H7 (cell line): ENCODE data around the gene SLC2A4RG. TPM values are rescaled to one million over a fixed set of nuclear protein-coding genes. Genes with fewer than 3 reads are reported as not detected.
"Not testable (repeated sequence)": the region's sequence is repeated elsewhere in the genome, so short reads cannot be mapped to it uniquely, and the experiment has no call there.

Experiments used
- DNase-seq: peaks from one replicate; pipeline ENCODE4 v3.0.0; 2012
- H3K27me3 ChIP-seq: 2 replicates; pipeline ENCODE4 v1.6.0; 2011; ENCODE audit warnings: mild to moderate bottlenecking, low read length; ENCODE audit not compliant: control insufficient read depth, insufficient read depth
- H3K36me3 ChIP-seq: replicated peaks from 2 replicates; pipeline ENCODE4 v1.5.1; 2011; ENCODE audit warnings: low read length; ENCODE audit not compliant: control insufficient read depth, insufficient read depth
- H3K4me3 ChIP-seq: 2 replicates; pipeline ENCODE4 v1.5.1; 2011; ENCODE audit warnings: low read depth, mild to moderate bottlenecking, control low read depth, low read length, moderate library complexity; ENCODE audit not compliant: insufficient read depth
- total RNA-seq: library from RNA; depleted of rRNA; stranded (reverse); fragments of >200 nt; shearing (Covaris generic); gene quantifications from 2 replicates; pipeline ENCODE4 v1.2.3, GENCODE V29; 2014

SLC2A4RG gene
- total RNA-seq, 1 experiment from 2014 or later: 62.2 TPM

DNA sequence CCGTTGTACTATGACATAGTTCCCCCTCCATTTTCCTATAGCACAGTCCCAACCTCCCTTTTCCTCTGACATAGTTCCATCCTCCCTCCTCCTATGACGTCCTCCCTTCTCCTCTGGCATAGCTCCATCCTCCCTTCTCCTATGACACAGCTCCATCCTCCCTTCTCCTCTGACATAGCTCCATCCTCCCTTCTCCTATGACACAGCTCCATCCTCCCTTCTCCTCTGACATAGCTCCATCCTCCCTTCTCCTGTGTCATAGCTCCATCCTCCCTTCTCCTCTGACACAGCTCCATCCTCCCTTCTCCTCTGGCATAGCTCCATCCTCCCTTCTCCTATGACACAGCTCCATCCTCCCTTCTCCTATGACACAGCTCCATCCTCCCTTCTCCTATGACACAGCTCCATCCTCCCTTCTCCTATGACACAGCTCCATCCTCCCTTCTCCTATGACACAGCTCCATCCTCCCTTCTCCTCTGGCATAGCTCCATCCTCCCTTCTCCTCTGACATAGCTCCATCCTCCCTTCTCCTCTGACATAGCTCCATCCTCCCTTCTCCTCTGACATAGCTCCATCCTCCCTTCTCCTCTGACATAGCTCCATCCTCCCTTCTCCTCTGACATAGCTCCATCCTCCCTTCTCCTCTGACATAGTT lies 16.5 kb upstream of the SLC2A4RG start:
- not testable (repeated sequence) for H3K4me3 ChIP-seq, H3K36me3 ChIP-seq, DNase-seq, H3K27me3 ChIP-seq

DNA sequence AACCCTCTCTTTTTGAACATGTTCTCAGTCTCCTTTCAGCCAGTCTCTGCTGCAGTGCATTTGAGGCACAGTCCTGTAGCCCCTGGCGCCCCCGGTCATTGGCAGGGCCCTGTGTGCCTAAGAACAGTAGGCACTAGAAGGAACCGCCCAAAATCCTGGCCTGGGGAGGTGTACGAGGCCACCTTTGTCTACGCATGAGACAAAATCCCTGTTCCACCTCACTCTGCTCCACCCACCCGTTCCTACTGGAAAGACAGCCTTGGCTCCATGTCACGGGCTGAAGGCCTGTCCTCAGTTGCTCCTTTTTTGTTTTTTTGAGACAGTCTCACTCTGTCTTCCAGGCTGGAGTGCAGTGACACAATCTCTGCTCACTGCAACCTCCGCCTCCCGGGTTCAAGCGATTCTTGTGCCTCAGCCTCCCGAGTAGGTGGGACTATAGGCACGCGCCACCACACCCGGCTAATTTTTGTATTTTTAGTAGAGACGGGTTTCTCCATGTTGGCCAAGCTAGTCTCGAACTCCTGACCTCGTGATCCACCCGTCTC lies 9.3 kb upstream of the SLC2A4RG start:
- not testable (repeated sequence) for H3K36me3 ChIP-seq, H3K27me3 ChIP-seq, DNase-seq, H3K4me3 ChIP-seq

DNA sequence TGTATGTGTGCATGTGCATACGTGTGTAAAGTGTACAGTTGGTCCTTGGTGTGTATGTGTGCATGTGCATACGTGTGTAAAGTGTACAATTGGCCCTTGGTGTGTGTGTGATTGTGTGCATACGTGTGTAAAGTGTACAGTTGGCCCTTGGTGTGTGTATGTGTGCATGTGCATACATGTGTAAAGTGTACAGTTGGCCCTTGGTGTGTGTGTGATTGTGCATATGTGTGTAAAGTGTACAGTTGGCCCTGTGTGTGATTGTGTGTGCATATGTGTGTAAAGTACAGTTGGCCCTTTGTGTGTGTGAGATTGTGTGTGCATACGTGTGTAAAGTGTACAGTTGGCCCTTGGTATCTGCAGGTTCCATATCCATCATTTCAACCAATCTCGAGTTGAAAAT lies 8.2 kb upstream of the SLC2A4RG start:
- H3K27me3 ChIP-seq: no peaks in the 10 kb centered on the region
- H3K4me3 ChIP-seq: no peak overlapping the region
- peaks cover 4% of the 10 kb centered on the region for H3K36me3 ChIP-seq
- DNase-seq: no peak

DNA sequence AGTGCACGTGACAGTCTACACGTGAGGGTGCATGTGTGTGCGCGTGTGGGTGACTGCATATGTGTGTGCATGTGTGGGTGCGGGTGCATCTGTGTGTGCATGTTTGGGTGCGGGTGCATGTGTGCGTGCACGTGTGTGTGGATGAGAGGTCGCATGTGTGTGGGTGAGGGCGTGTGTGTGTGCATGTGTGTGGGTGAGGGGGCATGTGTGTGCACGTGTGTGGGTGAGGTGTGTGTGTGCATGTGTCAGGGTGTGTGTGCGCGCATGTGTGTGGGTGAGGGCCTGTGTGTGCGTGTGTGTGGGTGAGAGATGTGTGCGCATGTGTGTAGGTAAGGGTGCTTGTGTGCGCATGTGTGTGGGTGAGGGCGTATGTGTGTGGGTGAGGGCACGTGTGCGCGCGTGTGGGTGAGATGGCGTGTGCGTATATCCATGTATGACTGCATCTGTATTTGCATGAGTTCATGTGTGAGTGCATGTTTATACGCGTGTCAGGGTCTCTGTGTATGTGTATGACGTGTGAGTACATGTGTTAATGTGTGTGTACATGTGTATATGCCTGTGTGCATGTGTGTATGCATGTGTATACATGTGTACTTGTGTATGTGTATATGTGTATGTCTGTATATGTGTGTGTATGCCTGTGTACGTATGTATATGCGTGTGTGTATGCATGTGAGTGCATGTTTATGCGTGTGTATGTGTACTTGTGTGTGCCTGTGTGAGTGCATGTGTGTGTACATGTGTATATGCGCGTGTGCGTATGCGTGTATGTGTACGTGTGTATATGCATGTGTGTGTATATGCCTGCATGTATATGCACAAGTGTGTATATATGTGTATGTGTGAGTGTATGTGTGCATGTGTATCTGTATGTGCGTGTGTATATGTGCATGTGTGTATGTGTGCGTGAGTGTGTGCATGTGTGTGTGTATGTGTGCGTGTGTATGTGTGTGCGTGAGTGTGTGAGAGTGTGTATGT lies 7.2 kb upstream of the SLC2A4RG start:
- Histone ChIP-seq H3K36me3 (peaks cover 4% of the 10 kb centered on the region), H3K27me3 (no peaks in the 10 kb centered on the region), H3K4me3 (no peak overlapping the region)
- no peak for DNase-seq

DNA sequence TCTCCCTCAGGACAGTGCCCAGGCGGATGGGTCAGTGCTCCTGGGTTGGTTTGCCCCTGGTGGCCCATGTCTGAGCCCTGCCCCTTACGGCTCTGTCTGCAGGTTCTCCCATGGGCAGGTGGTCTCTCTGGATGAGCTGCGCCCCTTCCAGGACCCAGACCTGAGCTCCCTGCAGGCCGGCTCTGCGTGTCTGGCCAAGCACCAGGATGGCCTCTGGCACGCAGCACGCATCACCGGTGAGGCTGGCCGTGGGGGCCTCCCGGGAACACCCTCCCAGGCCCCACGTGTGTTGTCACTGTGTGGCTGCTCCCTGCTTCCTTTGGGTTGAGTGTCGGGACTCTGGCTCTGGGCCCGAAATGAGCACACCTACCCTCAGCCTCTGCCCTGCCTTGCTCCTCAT lies 6.5 kb upstream of the SLC2A4RG start:
- no peak overlapping the region for H3K4me3 ChIP-seq
- peak; percentile 42 for DNase-seq
- peaks cover 4% of the 10 kb centered on the region for H3K36me3 ChIP-seq
- H3K27me3 ChIP-seq: no peaks in the 10 kb centered on the region

DNA sequence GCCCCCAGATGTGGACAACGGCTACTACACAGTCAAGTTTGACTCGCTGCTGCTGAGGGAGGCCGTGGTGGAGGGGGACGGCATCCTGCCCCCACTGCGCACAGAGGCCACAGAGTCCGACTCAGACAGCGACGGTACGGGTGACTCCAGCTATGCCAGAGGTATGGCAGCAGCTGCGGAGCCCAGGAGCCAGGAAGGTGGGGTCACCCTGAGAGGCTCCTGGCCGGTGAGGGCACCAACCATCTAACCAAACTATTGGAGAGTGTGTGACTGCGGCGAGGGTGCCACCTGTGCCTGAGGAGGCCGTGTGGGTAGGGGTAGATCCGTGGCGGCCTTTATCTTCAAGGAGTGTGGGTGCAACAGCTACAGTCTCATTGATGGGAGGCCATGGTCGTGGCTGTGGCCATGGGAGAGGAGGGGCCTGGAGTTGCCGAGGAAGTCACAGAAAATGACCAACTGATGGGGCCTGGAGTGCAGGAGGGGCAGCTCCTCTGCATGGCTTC lies 5.9 kb upstream of the SLC2A4RG start:
- Histone ChIP-seq H3K36me3 (peaks cover 4% of the 10 kb centered on the region), H3K4me3 (no peak overlapping the region), H3K27me3 (0 out of 2 replicates have a peak, but pooled peaks cover 2% of the 10 kb centered on the region)
- DNase-seq: peak; percentile 28

DNA sequence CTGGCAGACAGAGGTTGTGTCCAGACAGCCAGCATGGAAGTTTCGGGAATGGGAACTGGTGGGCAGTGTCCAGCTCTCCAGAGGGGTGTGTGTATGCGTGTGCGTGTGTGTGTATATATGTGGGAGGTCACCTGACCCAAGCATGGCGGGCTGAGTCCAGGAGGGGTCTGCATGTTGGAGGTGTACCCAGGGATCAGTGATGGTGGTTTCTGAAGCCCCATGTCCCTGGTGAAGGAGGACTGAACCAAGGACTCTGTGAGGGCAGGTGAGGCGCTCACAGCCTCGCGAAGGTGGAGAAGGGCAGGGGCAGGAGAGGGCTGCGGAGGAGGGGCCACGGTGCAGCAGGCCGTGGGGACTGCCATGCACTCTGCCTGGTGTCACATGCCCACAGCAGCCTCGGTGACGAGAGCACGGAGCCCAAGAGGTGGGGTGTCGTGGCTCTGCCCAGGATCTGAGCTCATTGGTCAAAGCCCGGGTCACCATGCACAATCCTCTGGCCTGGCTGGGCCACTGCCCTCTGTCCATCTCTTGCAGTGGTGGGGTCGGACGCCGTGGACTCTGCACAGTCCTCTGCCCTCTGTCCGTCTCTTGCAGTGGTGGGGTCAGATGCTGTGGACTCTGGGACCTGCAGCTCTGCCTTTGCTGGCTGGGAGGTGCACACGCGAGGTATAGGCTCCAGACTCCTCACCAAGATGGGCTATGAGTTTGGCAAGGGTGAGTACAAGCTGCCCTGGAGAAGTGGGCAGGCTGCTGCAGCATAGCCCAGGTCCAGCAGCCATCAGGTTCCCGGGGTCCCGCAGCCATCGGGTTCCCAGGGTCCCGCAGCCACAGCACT lies 5.2 kb upstream of the SLC2A4RG start:
- 0 out of 2 replicates have a peak, but pooled peaks cover 2% of the 10 kb centered on the region for H3K27me3 ChIP-seq
- peak; percentile 36 for DNase-seq
- no peak overlapping the region for H3K4me3 ChIP-seq
- H3K36me3 ChIP-seq: peaks cover 4% of the 10 kb centered on the region

DNA sequence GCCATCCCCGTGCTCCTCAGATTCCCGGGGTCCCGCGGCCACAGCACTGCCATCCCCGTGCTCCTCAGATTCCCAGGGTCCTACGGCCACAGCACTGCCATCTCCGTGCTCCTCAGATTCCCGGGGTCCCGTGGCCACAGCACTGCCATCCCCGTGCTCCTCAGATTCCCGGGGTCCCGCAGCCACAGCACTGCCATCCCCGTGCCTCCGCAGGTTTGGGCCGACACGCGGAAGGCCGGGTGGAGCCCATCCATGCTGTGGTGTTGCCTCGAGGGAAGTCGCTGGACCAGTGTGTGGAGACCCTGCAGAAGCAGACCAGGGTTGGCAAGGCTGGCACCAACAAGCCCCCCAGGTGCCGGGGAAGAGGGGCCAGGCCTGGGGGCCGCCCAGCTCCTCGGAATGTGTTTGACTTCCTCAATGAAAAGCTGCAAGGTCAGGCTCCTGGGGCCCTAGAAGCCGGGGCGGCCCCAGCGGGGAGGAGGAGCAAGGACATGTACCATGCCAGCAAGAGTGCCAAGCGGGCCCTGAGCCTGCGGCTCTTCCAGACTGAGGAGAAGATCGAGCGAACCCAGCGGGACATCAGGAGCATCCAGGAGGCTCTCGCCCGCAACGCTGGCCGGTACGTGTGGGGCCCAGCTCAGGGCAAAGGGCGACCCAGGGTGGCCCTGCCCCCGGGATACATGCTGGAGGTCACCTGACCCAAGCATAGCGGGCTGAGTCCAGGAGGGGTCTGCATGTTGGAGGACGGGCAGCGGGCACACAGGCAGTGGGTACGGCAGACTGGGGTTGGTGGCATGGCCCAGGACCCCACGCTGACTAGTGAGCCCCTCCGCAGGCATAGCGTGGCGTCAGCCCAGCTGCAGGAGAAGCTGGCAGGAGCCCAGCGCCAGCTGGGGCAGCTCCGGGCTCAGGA lies 4.4 kb upstream of the SLC2A4RG start:
- DNase-seq: peak; percentile 53
- Histone ChIP-seq H3K27me3 (0 out of 2 replicates have a peak, but pooled peaks cover 2% of the 10 kb centered on the region), H3K4me3 (no peak overlapping the region), H3K36me3 (peaks cover 4% of the 10 kb centered on the region)

DNA sequence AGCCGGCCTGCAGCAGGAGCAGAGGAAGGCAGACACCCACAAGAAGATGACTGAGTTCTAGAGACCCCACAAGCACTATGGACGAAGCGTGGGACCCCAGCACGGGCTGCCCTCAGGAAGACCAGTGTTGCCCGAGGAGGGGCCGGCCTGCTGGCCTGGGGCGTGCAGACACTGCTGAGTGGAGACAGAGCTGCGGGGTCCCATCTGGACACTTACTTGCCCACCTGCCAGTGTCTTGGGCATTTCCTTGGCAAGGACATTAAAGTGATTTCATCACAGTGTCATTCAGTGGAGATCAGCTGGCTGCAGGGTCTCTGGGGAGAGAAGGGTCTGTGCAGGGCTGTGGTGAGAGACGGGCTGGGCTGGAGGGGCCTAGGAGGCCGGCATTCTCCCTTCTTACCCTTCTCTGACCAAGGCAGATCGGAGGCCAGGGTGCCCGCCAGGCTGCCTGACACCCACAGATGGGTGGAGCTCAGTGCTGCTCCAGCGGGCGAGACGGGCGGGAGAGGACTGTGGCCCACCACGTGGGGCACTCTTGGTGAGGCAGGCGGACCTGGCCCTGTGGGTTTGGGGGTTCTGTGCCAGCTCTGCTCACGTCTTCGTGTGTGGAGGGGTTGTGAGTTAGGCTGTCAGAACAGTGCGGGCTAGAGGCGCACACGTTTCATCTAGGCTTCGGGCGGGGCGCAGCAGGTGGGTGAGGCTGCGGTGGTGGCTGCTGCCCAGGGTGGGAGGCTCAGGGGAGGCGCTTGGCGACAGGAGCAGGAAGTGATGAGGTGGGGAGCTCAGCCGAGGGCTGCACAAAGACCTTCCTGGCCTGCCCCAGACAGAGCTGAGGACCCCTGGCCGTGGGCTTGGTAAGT lies 3.5 kb upstream of the SLC2A4RG start, which contains the start of gene LIME1:
TSS of gene LIME1 (plus strand) at position 806 of the 860 bp plus-strand sequence. CDS start 886 bp downstream, outside the sequence.
- H3K27me3 ChIP-seq: 0 out of 2 replicates have a peak, but pooled peaks cover 2% of the 10 kb centered on the region
- peak; percentile 63 for DNase-seq
- H3K36me3 ChIP-seq: peaks cover 4% of the 10 kb centered on the region
- peak within 1 kb of the TSS; percentile 12 for H3K4me3 ChIP-seq

DNA sequence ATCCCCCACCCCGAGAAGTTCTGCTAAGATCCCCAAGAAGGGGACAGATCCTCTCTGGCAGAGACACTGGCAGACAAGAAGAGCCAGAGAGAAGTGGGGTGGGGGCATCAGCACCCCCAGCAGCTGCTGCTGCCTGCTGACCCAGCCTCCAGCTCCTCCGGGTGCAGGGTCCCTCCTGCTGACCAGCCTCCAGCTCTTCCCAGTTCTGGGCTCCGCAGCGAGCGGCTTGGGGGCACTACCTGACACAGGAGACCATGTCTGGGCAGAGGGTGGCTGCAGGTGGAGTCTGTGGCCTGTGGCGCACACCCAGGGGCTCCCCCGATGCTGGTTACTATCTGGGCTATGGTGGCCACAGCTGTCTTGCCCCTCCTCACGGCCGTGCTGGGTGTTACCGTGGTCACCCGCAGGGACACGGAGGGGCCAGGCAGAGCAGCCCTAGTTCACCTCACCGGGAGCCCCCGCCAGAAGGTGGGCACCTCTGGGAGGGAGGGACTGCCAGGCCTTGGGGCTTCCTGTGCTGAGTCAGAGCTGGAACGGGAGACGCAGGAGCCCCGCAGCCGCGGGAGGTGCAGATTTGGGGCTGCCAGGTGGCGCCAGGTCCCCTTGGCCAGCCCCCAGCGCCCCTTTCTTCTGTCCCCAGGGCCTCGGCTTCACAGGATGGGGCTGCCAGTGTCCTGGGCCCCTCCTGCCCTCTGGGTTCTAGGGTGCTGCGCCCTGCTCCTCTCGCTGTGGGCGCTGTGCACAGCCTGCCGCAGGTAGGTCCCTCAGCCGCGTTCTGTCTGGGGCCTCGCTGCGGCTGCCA lies 2.5 kb upstream of the SLC2A4RG start:
- DNase-seq: peak; percentile 73
- Histone ChIP-seq H3K4me3 (peak overlapping the region; percentile 12), H3K36me3 (peaks cover 4% of the 10 kb centered on the region), H3K27me3 (0 out of 2 replicates have a peak, but pooled peaks cover 2% of the 10 kb centered on the region)

DNA sequence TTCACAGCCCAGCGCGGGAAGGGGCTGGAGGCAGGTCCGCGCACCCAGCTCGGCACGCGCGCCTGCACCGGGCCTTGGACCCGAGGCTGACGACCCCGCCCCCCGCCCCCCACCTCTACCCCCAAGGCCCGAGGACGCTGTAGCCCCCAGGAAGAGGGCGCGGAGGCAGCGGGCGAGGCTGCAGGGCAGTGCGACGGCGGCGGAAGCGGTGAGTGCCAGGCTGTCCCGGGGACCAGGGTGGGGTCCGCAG lies 2.0 kb upstream of the SLC2A4RG start:
- Histone ChIP-seq H3K27me3 (0 out of 2 replicates have a peak, but pooled peaks cover 2% of the 10 kb centered on the region), H3K4me3 (peak overlapping the region; percentile 37), H3K36me3 (peaks cover 4% of the 10 kb centered on the region)
- DNase-seq: peak; percentile 76
